Measurements from ENCODE around the gene LRSAM1.

The LRSAM1 gene

GRCh38 chr9:127488946-127489345, 37.6 kb downstream of the LRSAM1 start:
- no peak for TF ChIP-seq TSHZ2 (CRISPR knock-in tag; IDR thresholded peaks at IDR 0.05)
- TF ChIP-seq CREB5 (CRISPR knock-in tag; IDR thresholded peaks at IDR 0.05; ENCODE audit: low read depth): no peak
- no peak for TF ChIP-seq PPARA (CRISPR knock-in tag; IDR thresholded peaks at IDR 0.05; ENCODE audit: borderline replicate concordance)
- TF ChIP-seq POU6F1 (CRISPR knock-in tag; IDR thresholded peaks at IDR 0.05; ENCODE audit: borderline replicate concordance, low read depth): no peak
- no peak for TF ChIP-seq OSR1 (CRISPR knock-in tag; IDR thresholded peaks at IDR 0.05)
- no peak for TF ChIP-seq BACH2 (CRISPR knock-in tag; IDR thresholded peaks at IDR 0.05; ENCODE audit: borderline replicate concordance)
- no peak for TF ChIP-seq ZNF8 (CRISPR knock-in tag; IDR thresholded peaks at IDR 0.05)
- no peak for TF ChIP-seq CSDC2 (CRISPR knock-in tag; IDR thresholded peaks at IDR 0.05)
- no peak for TF ChIP-seq ZFP30 (CRISPR knock-in tag; IDR thresholded peaks at IDR 0.05)
- TF ChIP-seq ARNTL (CRISPR knock-in tag; IDR thresholded peaks at IDR 0.05; ENCODE audit: borderline replicate concordance, low read depth): no peak
- TF ChIP-seq SNAI2 (CRISPR knock-in tag; IDR thresholded peaks at IDR 0.05): no peak
- TF ChIP-seq ZNF565 (CRISPR knock-in tag; conservative IDR thresholded peaks at IDR 0.05; ENCODE audit: low read depth): no peak
- TF ChIP-seq GLIS3 (CRISPR knock-in tag; IDR thresholded peaks at IDR 0.05): no peak
- TF ChIP-seq ZNF70 (CRISPR knock-in tag; IDR thresholded peaks at IDR 0.05): no peak
- TF ChIP-seq RARB (CRISPR knock-in tag; IDR thresholded peaks at IDR 0.05): no peak
- TF ChIP-seq ESRRG (CRISPR knock-in tag; IDR thresholded peaks at IDR 0.05): no peak
- no peak for TF ChIP-seq ISL1 (CRISPR knock-in tag; IDR thresholded peaks at IDR 0.05)
- ATAC-seq: no peak

- no peak for TF ChIP-seq BACH2 (CRISPR knock-in tag; IDR thresholded peaks at IDR 0.05; ENCODE audit: borderline replicate concordance)
- TF ChIP-seq ISL1 (CRISPR knock-in tag; IDR thresholded peaks at IDR 0.05): no peak
- TF ChIP-seq PPARA (CRISPR knock-in tag; IDR thresholded peaks at IDR 0.05; ENCODE audit: borderline replicate concordance): no peak
- no peak for TF ChIP-seq CREB5 (CRISPR knock-in tag; IDR thresholded peaks at IDR 0.05; ENCODE audit: low read depth)
- TF ChIP-seq GLIS3 (CRISPR knock-in tag; IDR thresholded peaks at IDR 0.05): no peak
- no peak for TF ChIP-seq TOX (CRISPR knock-in tag; IDR thresholded peaks at IDR 0.05; ENCODE audit: borderline replicate concordance)
- no peak for TF ChIP-seq ZNF565 (CRISPR knock-in tag; conservative IDR thresholded peaks at IDR 0.05; ENCODE audit: low read depth)
- TF ChIP-seq PATZ1 (CRISPR knock-in tag; IDR thresholded peaks at IDR 0.05; ENCODE audit: borderline replicate concordance): no peak
- ATAC-seq: peak; percentile 38
Observed at GRCh38 chr9:127489471-127490115, 38.3 kb downstream of the LRSAM1 start.

- no peak for ATAC-seq
- TF ChIP-seq CSRNP3 (CRISPR knock-in tag; IDR thresholded peaks at IDR 0.05) (no peak), POU6F1 (CRISPR knock-in tag; IDR thresholded peaks at IDR 0.05; ENCODE audit: borderline replicate concordance, low read depth) (no peak), RARB (CRISPR knock-in tag; IDR thresholded peaks at IDR 0.05) (no peak), ZNF565 (CRISPR knock-in tag; conservative IDR thresholded peaks at IDR 0.05; ENCODE audit: low read depth) (no peak), CSDC2 (CRISPR knock-in tag; IDR thresholded peaks at IDR 0.05) (no peak), GLIS3 (CRISPR knock-in tag; IDR thresholded peaks at IDR 0.05) (no peak), ZNF70 (CRISPR knock-in tag; IDR thresholded peaks at IDR 0.05) (no peak), ESRRG (CRISPR knock-in tag; IDR thresholded peaks at IDR 0.05) (no peak), CREB5 (CRISPR knock-in tag; IDR thresholded peaks at IDR 0.05; ENCODE audit: low read depth) (no peak), ARNTL (CRISPR knock-in tag; IDR thresholded peaks at IDR 0.05; ENCODE audit: borderline replicate concordance, low read depth) (no peak), BACH2 (CRISPR knock-in tag; IDR thresholded peaks at IDR 0.05; ENCODE audit: borderline replicate concordance) (no peak), PPARA (CRISPR knock-in tag; IDR thresholded peaks at IDR 0.05; ENCODE audit: borderline replicate concordance) (no peak), ZFP3 (CRISPR knock-in tag; IDR thresholded peaks at IDR 0.05) (no peak)
Observed at GRCh38 chr9:127490535-127491230, 39.4 kb downstream of the LRSAM1 start.

Measured in SK-N-SH treated with all-trans-retinoic acid at 6 μM for 48 hours (cell line).